ENCODE measurements around the gene MPL.

Gene MPL

GRCh38 chr1:43354471-43354870 is 16.9 kb downstream of the MPL start:
- no peak for TF ChIP-seq CTCF (IDR thresholded peaks at IDR 0.05)

- no peak for TF ChIP-seq CTCF (IDR thresholded peaks at IDR 0.05)
These were observed 17.3 kb downstream of the MPL start for GRCh38 chr1:43354936-43355335.

GRCh38 chr1:43357251-43357650 is 19.6 kb downstream of the MPL start:
- TF ChIP-seq CTCF (IDR thresholded peaks at IDR 0.05) = no peak

GRCh38 chr1:43358121-43358745 is 20.6 kb downstream of the MPL start:
- TF ChIP-seq CTCF (IDR thresholded peaks at IDR 0.05) = peak; percentile 54; the same call in 1 of the 2 replicates

- TF ChIP-seq CTCF (IDR thresholded peaks at IDR 0.05) = no peak
These were observed 21.4 kb downstream of the MPL start, which contains the start of gene CDC20 for GRCh38 chr1:43358746-43359693. CDC20 (plus strand) TSS chr1:43358981; CDS start chr1:43359216, 235 bp downstream.

GRCh38 chr1:43359696-43360095 is 22.1 kb downstream of the MPL start:
- no peak for TF ChIP-seq CTCF (IDR thresholded peaks at IDR 0.05)

- TF ChIP-seq CTCF (IDR thresholded peaks at IDR 0.05) = no peak
These were observed 23.0 kb downstream of the MPL start for GRCh38 chr1:43360616-43361015.

Data from LNCAP (cell line).